GM12892 (cell line): ENCODE data around the gene STAG3.
"Not testable (repeated sequence)": the region's sequence is repeated elsewhere in the genome, so short reads cannot be mapped to it uniquely, and the experiment has no call there.

Experiments
- POLR2A ChIP-seq: IDR thresholded peaks from 2 replicates; pipeline ENCODE4 v1.6.1; 2011; ENCODE audit warnings: low read depth, low read length, control low read depth
- POLR2AphosphoS5 ChIP-seq: IDR thresholded peaks from 2 replicates; pipeline ENCODE4 v1.6.1; 2011; ENCODE audit warnings: low read depth, low read length, control low read depth

- TF ChIP-seq POLR2AphosphoS5, POLR2A: not testable (repeated sequence)
These were observed 36.6 kb downstream of the STAG3 start for GRCh38 chr7:100214356-100214755.
